Measurements from ENCODE around the gene SMC5. TPM values are rescaled to one million over a fixed set of nuclear protein-coding genes. Genes with fewer than 3 reads are reported as not detected.

SMC5 gene
- total and polyA plus RNA-seq, 2 of the 13 experiments (the other 11 are each of a cell fraction or from before 2014, with no cell fraction given), result 7.2 to 26.7 TPM

GRCh38 chr9:70324963-70325362, 66.2 kb downstream of the SMC5 start:
- Histone ChIP-seq H3K36me3 (replicated peaks in 1 of 2; ENCODE audit: control insufficient read depth in 1 of 2, insufficient read depth in 2 of 2, low read length in 2 of 2) (peaks cover 6 to 56% of the 10 kb centered on the region in 2 experiments; a peak in 4 of 5 replicates), H3K27ac (ENCODE audit: extremely low read length, insufficient read depth, low read length) (no peak overlapping the region), H3K4me3 (replicated peaks in 1 of 3; ENCODE audit: insufficient read depth in 1 of 3, low read depth in 2 of 3, low read length in 3 of 3) (no peak overlapping the region), H3K4me1 (ENCODE audit: insufficient read depth, low read length) (no peaks in the 10 kb centered on the region), H3K9ac (ENCODE audit: insufficient read depth, low read depth, low read length) (no peak overlapping the region), H3K27me3 (ENCODE audit: control insufficient read depth in 1 of 2, insufficient read depth in 2 of 2, low read length in 2 of 2) (no peaks in the 10 kb centered on the region), H3K4me2 (ENCODE audit: low read depth, low read length) (no peak overlapping the region), H2AFZ (ENCODE audit: low read length) (no peak overlapping the region), H4K20me1 (ENCODE audit: insufficient read depth, low read length) (no peaks in the 10 kb centered on the region), H3K9me3 (ENCODE audit: low read length) (peaks cover 10% of the 10 kb centered on the region; the same call in 1 of the 2 replicates), H3K79me2 (ENCODE audit: insufficient read depth, low read length) (no peaks in the 10 kb centered on the region)
- in situ Hi-C loops (cut with HindIII; ENCODE audit: extremely low pct_ligation_motif_present, low pct_unique_long_range_greater_than_20kb) (no loop called here), intact Hi-C loops (cut with micrococcal nuclease; ENCODE audit: unreplicated experiment) (no loop called here)
- ChIA-PET CTCF (ENCODE audit: low intra/inter-chr PET ratio, low total read pairs) (no interaction called here), POLR2A (no interaction called here)
- ATAC-seq, result no peak
- FAIRE-seq, result no peak
- DNase-seq (ENCODE audit: low spot score), result no peak
- TF ChIP-seq CREBL2 (CRISPR knock-in tag; IDR thresholded peaks at IDR 0.05; ENCODE audit: borderline replicate concordance) (no peak), CBX5 (CRISPR knock-in tag; IDR thresholded peaks at IDR 0.05; ENCODE audit: borderline replicate concordance) (no peak), ARNT2 (CRISPR knock-in tag; IDR thresholded peaks at IDR 0.05; ENCODE audit: low read depth) (no peak), ZNF570 (CRISPR knock-in tag; IDR thresholded peaks at IDR 0.05; ENCODE audit: borderline replicate concordance) (no peak), MAF1 (CRISPR knock-in tag; IDR thresholded peaks at IDR 0.05; ENCODE audit: borderline replicate concordance) (no peak), FOSL2 (CRISPR knock-in tag; IDR thresholded peaks at IDR 0.05) (no peak), GPBP1L1 (CRISPR knock-in tag; IDR thresholded peaks at IDR 0.05) (no peak), FOXK2 (IDR thresholded peaks at IDR 0.05) (no peak), ZNF224 (CRISPR knock-in tag; IDR thresholded peaks at IDR 0.05) (no peak), FOXO4 (CRISPR knock-in tag; conservative IDR thresholded peaks at IDR 0.05) (no peak), ZNF547 (CRISPR knock-in tag; IDR thresholded peaks at IDR 0.05) (no peak), ZNF292 (CRISPR knock-in tag; IDR thresholded peaks at IDR 0.05; ENCODE audit: borderline replicate concordance, low read depth) (no peak), ZFP36L2 (CRISPR knock-in tag; IDR thresholded peaks at IDR 0.05) (no peak), DDIT3 (CRISPR knock-in tag; IDR thresholded peaks at IDR 0.05) (no peak), ZUFSP (CRISPR knock-in tag; IDR thresholded peaks at IDR 0.05; ENCODE audit: borderline replicate concordance) (no peak), ZNF510 (CRISPR knock-in tag; IDR thresholded peaks at IDR 0.05; ENCODE audit: low read depth) (no peak), RFXANK (CRISPR knock-in tag; IDR thresholded peaks at IDR 0.05) (no peak), CBX1 (IDR thresholded peaks at IDR 0.05; ENCODE audit: low read depth) (no peak), ZMYM4 (CRISPR knock-in tag; IDR thresholded peaks at IDR 0.05) (no peak)
- 100% methylated on average over 3 of the region's 3 CpGs for WGBS (ENCODE audit: low lambda C conversion rate)
- BruUV-seq (replicated peaks), result no TSS peak

All from HepG2 (cell line).